ENCODE data around the gene CD38.
"Not testable (repeated sequence)": the region's sequence is repeated elsewhere in the genome, so short reads cannot be mapped to it uniquely, and the experiment has no call there.

Gene CD38

GRCh38 chr4:15757054-15757453 is 21.1 kb upstream of the CD38 start:
- Histone ChIP-seq H3K4me1 (ENCODE audit: control insufficient read depth in 1 of 2, insufficient read depth in 2 of 2, low read length in 2 of 2) (no peaks in the 10 kb centered on the region), H3K27ac (ENCODE audit: low read depth, low read length) (no peak overlapping the region), H3K4me3 (ENCODE audit: low read depth in 1 of 2, low read length in 2 of 2) (no peak overlapping the region), H3K9me3 (ENCODE audit: control insufficient read depth in 1 of 2, low read length in 2 of 2) (no peaks in the 10 kb centered on the region), H3K9ac (ENCODE audit: low read depth in 1 of 2, low read length in 2 of 2) (no peak overlapping the region), H3K36me3 (ENCODE audit: control insufficient read depth in 1 of 2, insufficient read depth in 2 of 2, low read length in 2 of 2) (no peaks in the 10 kb centered on the region), H3K27me3 (ENCODE audit: control insufficient read depth in 1 of 2, insufficient read depth in 2 of 2, low read length in 2 of 2) (no peaks in the 10 kb centered on the region)

GRCh38 chr4:15758294-15758693 is 19.8 kb upstream of the CD38 start:
- Histone ChIP-seq H3K27ac (ENCODE audit: low read depth, low read length) (no peak overlapping the region), H3K9me3 (ENCODE audit: control insufficient read depth in 1 of 2, low read length in 2 of 2) (no peaks in the 10 kb centered on the region), H3K27me3 (ENCODE audit: control insufficient read depth in 1 of 2, insufficient read depth in 2 of 2, low read length in 2 of 2) (no peaks in the 10 kb centered on the region), H3K4me1 (ENCODE audit: control insufficient read depth in 1 of 2, insufficient read depth in 2 of 2, low read length in 2 of 2) (no peaks in the 10 kb centered on the region), H3K4me3 (ENCODE audit: low read depth in 1 of 2, low read length in 2 of 2) (no peak overlapping the region), H3K9ac (ENCODE audit: low read depth in 1 of 2, low read length in 2 of 2) (no peak overlapping the region), H3K36me3 (ENCODE audit: control insufficient read depth in 1 of 2, insufficient read depth in 2 of 2, low read length in 2 of 2) (no peaks in the 10 kb centered on the region)

- H3K27ac ChIP-seq (ENCODE audit: low read depth, low read length): not testable (repeated sequence)
Measured at GRCh38 chr4:15762460-15762859, 15.7 kb upstream of the CD38 start.

GRCh38 chr4:15765391-15765790 is 12.7 kb upstream of the CD38 start:
- H3K4me1 ChIP-seq (ENCODE audit: control insufficient read depth in 1 of 2, insufficient read depth in 2 of 2, low read length in 2 of 2): peaks cover 0 to 5% of the 10 kb centered on the region in 2 donors
- no peaks in the 10 kb centered on the region for H3K36me3 ChIP-seq (ENCODE audit: control insufficient read depth in 1 of 2, insufficient read depth in 2 of 2, low read length in 2 of 2)
- no peaks in the 10 kb centered on the region for H3K27me3 ChIP-seq (ENCODE audit: control insufficient read depth in 1 of 2, insufficient read depth in 2 of 2, low read length in 2 of 2)
- no peaks in the 10 kb centered on the region for H3K9me3 ChIP-seq (ENCODE audit: control insufficient read depth in 1 of 2, low read length in 2 of 2)
- no peak overlapping the region for H3K9ac ChIP-seq (ENCODE audit: low read depth in 1 of 2, low read length in 2 of 2)
- no peak overlapping the region for H3K4me3 ChIP-seq (ENCODE audit: low read depth in 1 of 2, low read length in 2 of 2)
- H3K27ac ChIP-seq (ENCODE audit: low read depth, low read length): no peak overlapping the region

More at GRCh38 chr4:15762460-15762859, 15.7 kb upstream of the CD38 start:
- not testable (repeated sequence) for H3K9me3 ChIP-seq (ENCODE audit: control insufficient read depth in 1 of 2, low read length in 2 of 2); H3K9ac ChIP-seq (ENCODE audit: low read depth in 1 of 2, low read length in 2 of 2); H3K36me3 ChIP-seq (ENCODE audit: control insufficient read depth in 1 of 2, insufficient read depth in 2 of 2, low read length in 2 of 2); H3K4me1 ChIP-seq (ENCODE audit: control insufficient read depth in 1 of 2, insufficient read depth in 2 of 2, low read length in 2 of 2); H3K27me3 ChIP-seq (ENCODE audit: control insufficient read depth in 1 of 2, insufficient read depth in 2 of 2, low read length in 2 of 2); H3K4me3 ChIP-seq (ENCODE audit: low read depth in 1 of 2, low read length in 2 of 2)

GRCh38 chr4:15765910-15766697 is 12.0 kb upstream of the CD38 start:
- Histone ChIP-seq H3K27ac (ENCODE audit: low read depth, low read length) (no peak overlapping the region), H3K36me3 (ENCODE audit: control insufficient read depth in 1 of 2, insufficient read depth in 2 of 2, low read length in 2 of 2) (no peaks in the 10 kb centered on the region), H3K27me3 (ENCODE audit: control insufficient read depth in 1 of 2, insufficient read depth in 2 of 2, low read length in 2 of 2) (no peaks in the 10 kb centered on the region), H3K4me3 (ENCODE audit: low read depth in 1 of 2, low read length in 2 of 2) (no peak overlapping the region), H3K4me1 (ENCODE audit: control insufficient read depth in 1 of 2, insufficient read depth in 2 of 2, low read length in 2 of 2) (peaks cover 2 to 5% of the 10 kb centered on the region in 2 donors), H3K9me3 (ENCODE audit: control insufficient read depth in 1 of 2, low read length in 2 of 2) (no peaks in the 10 kb centered on the region), H3K9ac (ENCODE audit: low read depth in 1 of 2, low read length in 2 of 2) (no peak overlapping the region)

- Histone ChIP-seq H3K36me3 (ENCODE audit: control insufficient read depth in 1 of 2, insufficient read depth in 2 of 2, low read length in 2 of 2) (no peaks in the 10 kb centered on the region), H3K4me1 (ENCODE audit: control insufficient read depth in 1 of 2, insufficient read depth in 2 of 2, low read length in 2 of 2) (peaks cover 8 to 9% of the 10 kb centered on the region in 2 donors), H3K4me3 (ENCODE audit: low read depth in 1 of 2, low read length in 2 of 2) (no peak overlapping the region), H3K9me3 (ENCODE audit: control insufficient read depth in 1 of 2, low read length in 2 of 2) (no peaks in the 10 kb centered on the region), H3K9ac (ENCODE audit: low read depth in 1 of 2, low read length in 2 of 2) (no peak overlapping the region), H3K27me3 (ENCODE audit: control insufficient read depth in 1 of 2, insufficient read depth in 2 of 2, low read length in 2 of 2) (no peaks in the 10 kb centered on the region), H3K27ac (ENCODE audit: low read depth, low read length) (no peak overlapping the region)
Measured at GRCh38 chr4:15766821-15767220, 11.3 kb upstream of the CD38 start.

- Histone ChIP-seq H3K9ac (ENCODE audit: low read depth in 1 of 2, low read length in 2 of 2) (no peak overlapping the region), H3K36me3 (ENCODE audit: control insufficient read depth in 1 of 2, insufficient read depth in 2 of 2, low read length in 2 of 2) (no peaks in the 10 kb centered on the region), H3K27me3 (ENCODE audit: control insufficient read depth in 1 of 2, insufficient read depth in 2 of 2, low read length in 2 of 2) (no peaks in the 10 kb centered on the region), H3K9me3 (ENCODE audit: control insufficient read depth in 1 of 2, low read length in 2 of 2) (no peaks in the 10 kb centered on the region), H3K27ac (ENCODE audit: low read depth, low read length) (no peak overlapping the region), H3K4me3 (ENCODE audit: low read depth in 1 of 2, low read length in 2 of 2) (no peak overlapping the region), H3K4me1 (ENCODE audit: control insufficient read depth in 1 of 2, insufficient read depth in 2 of 2, low read length in 2 of 2) (peaks cover 24 to 30% of the 10 kb centered on the region in 2 donors)
Measured at GRCh38 chr4:15769202-15769601, 8.9 kb upstream of the CD38 start.

- Histone ChIP-seq H3K9ac (ENCODE audit: low read depth in 1 of 2, low read length in 2 of 2) (no peak overlapping the region), H3K4me3 (ENCODE audit: low read depth in 1 of 2, low read length in 2 of 2) (no peak overlapping the region), H3K4me1 (ENCODE audit: control insufficient read depth in 1 of 2, insufficient read depth in 2 of 2, low read length in 2 of 2) (peaks cover 24 to 31% of the 10 kb centered on the region in 2 donors), H3K27me3 (ENCODE audit: control insufficient read depth in 1 of 2, insufficient read depth in 2 of 2, low read length in 2 of 2) (no peaks in the 10 kb centered on the region), H3K36me3 (ENCODE audit: control insufficient read depth in 1 of 2, insufficient read depth in 2 of 2, low read length in 2 of 2) (no peaks in the 10 kb centered on the region), H3K9me3 (ENCODE audit: control insufficient read depth in 1 of 2, low read length in 2 of 2) (no peaks in the 10 kb centered on the region), H3K27ac (ENCODE audit: low read depth, low read length) (peak overlapping the region; percentile 13)
Measured at GRCh38 chr4:15771216-15772058, 6.7 kb upstream of the CD38 start.

- Histone ChIP-seq H3K36me3 (ENCODE audit: control insufficient read depth in 1 of 2, insufficient read depth in 2 of 2, low read length in 2 of 2) (no peaks in the 10 kb centered on the region), H3K4me1 (ENCODE audit: control insufficient read depth in 1 of 2, insufficient read depth in 2 of 2, low read length in 2 of 2) (peaks cover 31 to 32% of the 10 kb centered on the region in 2 donors), H3K4me3 (ENCODE audit: low read depth in 1 of 2, low read length in 2 of 2) (no peak overlapping the region), H3K27me3 (ENCODE audit: control insufficient read depth in 1 of 2, insufficient read depth in 2 of 2, low read length in 2 of 2) (no peaks in the 10 kb centered on the region), H3K9ac (ENCODE audit: low read depth in 1 of 2, low read length in 2 of 2) (no peak overlapping the region), H3K27ac (ENCODE audit: low read depth, low read length) (no peak overlapping the region), H3K9me3 (ENCODE audit: control insufficient read depth in 1 of 2, low read length in 2 of 2) (no peaks in the 10 kb centered on the region)
Measured at GRCh38 chr4:15774020-15774420, 4.1 kb upstream of the CD38 start.

- Histone ChIP-seq H3K36me3 (ENCODE audit: control insufficient read depth in 1 of 2, insufficient read depth in 2 of 2, low read length in 2 of 2) (no peaks in the 10 kb centered on the region), H3K27ac (ENCODE audit: low read depth, low read length) (no peak overlapping the region), H3K4me1 (ENCODE audit: control insufficient read depth in 1 of 2, insufficient read depth in 2 of 2, low read length in 2 of 2) (peaks cover 38 to 39% of the 10 kb centered on the region in 2 donors), H3K4me3 (ENCODE audit: low read depth in 1 of 2, low read length in 2 of 2) (no peak overlapping the region), H3K27me3 (ENCODE audit: control insufficient read depth in 1 of 2, insufficient read depth in 2 of 2, low read length in 2 of 2) (no peaks in the 10 kb centered on the region), H3K9me3 (ENCODE audit: control insufficient read depth in 1 of 2, low read length in 2 of 2) (no peaks in the 10 kb centered on the region), H3K9ac (ENCODE audit: low read depth in 1 of 2, low read length in 2 of 2) (no peak overlapping the region)
Measured at GRCh38 chr4:15776871-15777648, 1.1 kb upstream of the CD38 start.
